Activated gamma-delta T cell (primary cell): ENCODE data around the gene GBA3.

Source experiments
- DNase-seq: peaks from one replicate; lab custom pipeline; 2025; lab: John Stamatoyannopoulos, UW

Gene GBA3

GRCh38 chr4:22695917-22696316, 3.2 kb downstream of the GBA3 start:
- no peak for DNase-seq

GRCh38 chr4:22703912-22704311, 11.2 kb downstream of the GBA3 start:
- no peak for DNase-seq

GRCh38 chr4:22707390-22707789, 14.7 kb downstream of the GBA3 start:
- no peak for DNase-seq

GRCh38 chr4:22708961-22709360, 16.2 kb downstream of the GBA3 start:
- no peak for DNase-seq

GRCh38 chr4:22712105-22712504, 19.4 kb downstream of the GBA3 start:
- no peak for DNase-seq

GRCh38 chr4:22712529-22712928, 19.8 kb downstream of the GBA3 start:
- DNase-seq: no peak

GRCh38 chr4:22713841-22714240, 21.1 kb downstream of the GBA3 start:
- DNase-seq: no peak

GRCh38 chr4:22719218-22719617, 26.5 kb downstream of the GBA3 start:
- no peak for DNase-seq

GRCh38 chr4:22720091-22720490, 27.4 kb downstream of the GBA3 start:
- no peak for DNase-seq

- DNase-seq: no peak
These were observed 28.5 kb downstream of the GBA3 start for GRCh38 chr4:22721204-22721603.

- no peak for DNase-seq
These were observed 37.3 kb downstream of the GBA3 start for GRCh38 chr4:22730021-22730420.

GRCh38 chr4:22733816-22734215, 41.1 kb downstream of the GBA3 start:
- DNase-seq: no peak

- DNase-seq: no peak
These were observed 44.2 kb downstream of the GBA3 start for GRCh38 chr4:22736912-22737311.

- no peak for DNase-seq
These were observed 47.2 kb downstream of the GBA3 start for GRCh38 chr4:22739968-22740367.

- DNase-seq: no peak
These were observed 49.0 kb downstream of the GBA3 start for GRCh38 chr4:22741744-22742143.

- no peak for DNase-seq
These were observed 50.6 kb downstream of the GBA3 start for GRCh38 chr4:22743290-22743689.

- no peak for DNase-seq
These were observed 51.8 kb downstream of the GBA3 start for GRCh38 chr4:22744478-22745062.

- DNase-seq: no peak
These were observed 52.5 kb downstream of the GBA3 start for GRCh38 chr4:22745234-22745633.

GRCh38 chr4:22754116-22754515, 61.4 kb downstream of the GBA3 start:
- no peak for DNase-seq

GRCh38 chr4:22762548-22762947, 69.8 kb downstream of the GBA3 start:
- DNase-seq: no peak

- DNase-seq: no peak
These were observed 71.4 kb downstream of the GBA3 start for GRCh38 chr4:22764183-22764582.

GRCh38 chr4:22766068-22766467, 73.3 kb downstream of the GBA3 start:
- DNase-seq: no peak

GRCh38 chr4:22778547-22779163, 85.9 kb downstream of the GBA3 start:
- DNase-seq: peak; percentile 5

- DNase-seq: no peak
These were observed 87.6 kb downstream of the GBA3 start for GRCh38 chr4:22780317-22780716.
